H1 (cell line): ENCODE results near the gene PFDN4. TPM values are rescaled to one million over a fixed set of nuclear protein-coding genes. Genes with fewer than 3 reads are reported as not detected.
A peak's percentile ranks its signal among the peaks of the same experiment; 100 is the strongest.

ENCODE experiments used
- CTCF ChIA-PET: fragments of 300-600 bp; sonication (Branson Sonifier 250); formaldehyde crosslinking; loops from one replicate; lab custom pipeline; 2021; ENCODE audit not compliant: partially characterized antibody; lab: Charles Lee
- POLR2A ChIA-PET: fragments of 300-600 bp; sonication (Branson Sonifier 250); formaldehyde crosslinking; loops from one replicate; lab custom pipeline; 2021; ENCODE audit warnings: inconsistent platforms; ENCODE audit not compliant: partially characterized antibody; lab: Charles Lee
- DNase-seq, 2 experiments: peaks; one replicate each; pipeline versions ENCODE4 v3.0.0 to v3.0.0-alpha.2; 2010 to 2022; ENCODE audit warnings: low spot score in 2 of 2, low read depth in 1 of 2, mixed read lengths in 1 of 2
- FAIRE-seq: peaks from 2 replicates; lab custom pipeline; 2011; peaks lifted over from hg19 to GRCh38; lab: Jason Lieb, UNC
- H2AFZ ChIP-seq: 2 replicates; pipeline ENCODE4 v1.8.1; 2012; ENCODE audit warnings: low read length, inconsistent platforms
- H2AK5ac ChIP-seq: 2 replicates; pipeline ENCODE4 v1.6.1; 2013; ENCODE audit warnings: low read depth, low read length
- H2BK120ac ChIP-seq: replicated peaks from 2 replicates; pipeline ENCODE3; 2013; ENCODE audit warnings: low read depth, low read length, inconsistent platforms
- H2BK12ac ChIP-seq: 2 replicates; pipeline ENCODE4 v1.6.1; 2013; ENCODE audit warnings: low read depth, low read length
- H2BK15ac ChIP-seq: 2 replicates; pipeline ENCODE4 v1.6.1; 2013; ENCODE audit warnings: low read length
- H2BK20ac ChIP-seq: 2 replicates; pipeline ENCODE4 v1.6.1; 2013; ENCODE audit warnings: low read length
- H2BK5ac ChIP-seq: 2 replicates; pipeline ENCODE4 v1.6.1; 2013; ENCODE audit warnings: low read depth, low read length
- H3K14ac ChIP-seq: 2 replicates; pipeline ENCODE4 v1.6.1; 2013; ENCODE audit warnings: inconsistent platforms; ENCODE audit not compliant: insufficient read length
- H3K18ac ChIP-seq: 2 replicates; pipeline ENCODE4 v1.6.1; 2013; ENCODE audit warnings: low read length; ENCODE audit errors: extremely low read depth
- H3K23ac ChIP-seq: 2 replicates; pipeline ENCODE4 v1.6.1; 2013; ENCODE audit warnings: inconsistent platforms; ENCODE audit not compliant: insufficient read length
- H3K23me2 ChIP-seq: 2 replicates; pipeline ENCODE4 v1.6.1; 2013; ENCODE audit warnings: low read depth, low read length
- H3K27ac ChIP-seq: 2 replicates; pipeline ENCODE4 v1.6.1; 2011; ENCODE audit warnings: low read depth, low read length, inconsistent platforms
- H3K27me3 ChIP-seq, 4 experiments: replicated peaks in 1 of 4; 1 replicate in 1 of 4; 2 replicates in 3 of 4; pipeline versions ENCODE4 v1.6.1 to v1.8.1; 2011 to 2013; ENCODE audit warnings: low read length in 3 of 4, mild to moderate bottlenecking in 3 of 4, inconsistent platforms in 2 of 4, mixed read lengths in 2 of 4, moderate library complexity in 1 of 4; ENCODE audit not compliant: control insufficient read depth in 3 of 4, insufficient read depth in 3 of 4; ENCODE audit errors: extremely low read depth in 1 of 4
- H3K36me3 ChIP-seq, 4 experiments: 2 replicates each; pipeline versions ENCODE4 v1.6.1 to v1.8.1; 2011 to 2013; ENCODE audit warnings: mild to moderate bottlenecking in 4 of 4, low read length in 3 of 4, moderate library complexity in 2 of 4, control low read depth in 1 of 4, inconsistent platforms in 1 of 4; ENCODE audit not compliant: insufficient read depth in 4 of 4, control insufficient read depth in 2 of 4
- H3K4ac ChIP-seq: replicated peaks from 2 replicates; pipeline ENCODE3; 2013; ENCODE audit warnings: low read length, low read depth, mixed read lengths, inconsistent platforms; ENCODE audit not compliant: insufficient read length
- H3K4me1 ChIP-seq, 4 experiments: replicated peaks in 1 of 4; 1 replicate in 1 of 4; 2 replicates in 3 of 4; pipeline versions ENCODE4 v1.6.1 to v1.8.1; 2011 to 2013; ENCODE audit warnings: low read length in 3 of 4, inconsistent platforms in 2 of 4, mixed read lengths in 1 of 4; ENCODE audit not compliant: insufficient read depth in 4 of 4, control insufficient read depth in 3 of 4
- H3K4me2 ChIP-seq, 2 experiments: 2 replicates each; pipeline versions ENCODE4 v1.6.1 to v1.8.1; 2011 to 2013; ENCODE audit warnings: low read depth in 2 of 2, low read length in 2 of 2, control low read depth in 1 of 2, inconsistent platforms in 1 of 2, mild to moderate bottlenecking in 1 of 2; ENCODE audit not compliant: insufficient read depth in 1 of 2
- H3K4me3 ChIP-seq, 4 experiments: fragments of 200-600, 300-600 bp in 1 of 4; sonication (generic), shearing (Covaris generic), sonication (Bioruptor Twin) in 1 of 4; 2 replicates each; pipeline versions ENCODE4 v1.5.1 to v1.8.1; 2011 to 2016; ENCODE audit warnings: low read length in 4 of 4, low read depth in 3 of 4, control low read depth in 2 of 4, inconsistent platforms in 2 of 4, mild to moderate bottlenecking in 2 of 4, mixed read lengths in 1 of 4, moderate library complexity in 1 of 4; ENCODE audit not compliant: insufficient read depth in 2 of 4; ENCODE audit errors: extremely low read depth in 1 of 4
- H3K56ac ChIP-seq: replicated peaks from 2 replicates; pipeline ENCODE3; 2013; ENCODE audit warnings: low read depth, mild to moderate bottlenecking, mixed read lengths, low read length, inconsistent platforms; ENCODE audit not compliant: insufficient read length
- H3K79me1 ChIP-seq: 2 replicates; pipeline ENCODE4 v1.6.1; 2013; ENCODE audit warnings: low read depth, low read length, control low read depth
- H3K79me2 ChIP-seq, 2 experiments: 2 replicates each; pipeline versions ENCODE4 v1.6.1 to v1.8.1; 2012 to 2013; ENCODE audit warnings: low read length in 2 of 2, mild to moderate bottlenecking in 2 of 2, inconsistent platforms in 1 of 2; ENCODE audit not compliant: insufficient read depth in 2 of 2, control insufficient read depth in 1 of 2
- H3K9ac ChIP-seq, 4 experiments: replicated peaks in 1 of 4; 1 replicate in 1 of 4; 2 replicates in 3 of 4; pipeline versions ENCODE4 v1.6.1 to v1.8.1; 2011 to 2013; ENCODE audit warnings: low read depth in 3 of 4, low read length in 3 of 4, control low read depth in 2 of 4, mild to moderate bottlenecking in 2 of 4, moderate library complexity in 2 of 4, inconsistent platforms in 1 of 4; ENCODE audit errors: extremely low read depth in 1 of 4
- H3K9me3 ChIP-seq, 2 experiments: 2 replicates each; pipeline versions ENCODE4 v1.6.1 to v1.8.1; 2012 to 2013; ENCODE audit warnings: mild to moderate bottlenecking in 2 of 2, moderate library complexity in 2 of 2, control low read depth in 1 of 2, inconsistent platforms in 1 of 2, low read depth in 1 of 2, low read length in 1 of 2, mixed read lengths in 1 of 2; ENCODE audit not compliant: insufficient read depth in 2 of 2
- H4K20me1 ChIP-seq, 2 experiments: replicated peaks in 1 of 2; 2 replicates each; pipeline versions ENCODE3 to v1.8.1; 2011 to 2013; ENCODE audit warnings: inconsistent platforms in 2 of 2, low read length in 2 of 2, mild to moderate bottlenecking in 1 of 2; ENCODE audit not compliant: insufficient read depth in 2 of 2, control insufficient read depth in 1 of 2
- H4K5ac ChIP-seq: 2 replicates; pipeline ENCODE4 v1.6.1; 2013; ENCODE audit warnings: low read length, low read depth, mixed read lengths, inconsistent platforms; ENCODE audit not compliant: insufficient read length
- H4K8ac ChIP-seq: 2 replicates; pipeline ENCODE4 v1.8.0; 2013; ENCODE audit warnings: mild to moderate bottlenecking, moderate library complexity, low read length, inconsistent platforms; ENCODE audit not compliant: insufficient read depth; ENCODE audit errors: extremely low read depth
- H4K91ac ChIP-seq: replicated peaks from 2 replicates; pipeline ENCODE3; 2013; ENCODE audit warnings: low read length, mixed read lengths, inconsistent platforms; ENCODE audit not compliant: insufficient read length
- EGR1 ChIP-seq: IDR thresholded peaks from 2 replicates; pipeline ENCODE4 v1.6.1; 2011; ENCODE audit warnings: low read depth, low read length, borderline replicate concordance
- POLR2AphosphoS5 ChIP-seq: IDR thresholded peaks from 2 replicates; pipeline ENCODE4 v1.6.1; 2011; ENCODE audit warnings: low read depth, low read length
- TBP ChIP-seq: IDR thresholded peaks from 2 replicates; pipeline ENCODE4 v1.6.1; 2011; ENCODE audit warnings: low read depth, low read length, improper control_type of control experiment
- WGBS, 2 experiments: shearing (Covaris generic) in 1 of 2; methylation state at CpG; one replicate each; pipeline versions ENCODE4 v1.1.6 to v1.1.7; 2013 to 2015; ENCODE audit warnings: low lambda C conversion rate in 2 of 2, mixed read lengths in 2 of 2, inconsistent platforms in 1 of 2, low coverage in 1 of 2, missing lambda C conversion rate in 1 of 2; ENCODE audit not compliant: insufficient replicate concordance in 2 of 2, insufficient coverage in 1 of 2, insufficient read length in 1 of 2; ENCODE audit errors: extremely low coverage in 1 of 2, missing lambda C conversion rate in 1 of 2; 5-methylcytosine and 5-hydroxymethylcytosine counted together
- polyA plus RNA-seq, 7 experiments: library from polyadenylated mRNA; depleted of rRNA in 3 of 7; stranded (reverse) in 5 of 7; unstranded in 2 of 7; fragments of >200 nt in 5 of 7; fragments of 200-250 nt in 2 of 7; gene quantifications; 1 replicate in 5 of 7; 2 replicates in 1 of 7; 4 replicates in 1 of 7; pipeline versions ENCODE4 v1.2.1 to v1.2.3, GENCODE V29; 2011 to 2013; ENCODE audit warnings: missing spikeins in 2 of 7, mixed read lengths in 2 of 7
- total RNA-seq: library from RNA; stranded (reverse); fragmentation: NEBNext Ultra II Directional; extraction: Animal tissue kit (Norgen Biotek cat#: 25700); gene quantifications from 2 replicates; pipeline ENCODE4 v1.2.1, GENCODE V29; 2021
- TF ChIP-seq, protein P1 (sequence below): IDR thresholded peaks from 2 replicates; pipeline ENCODE4 v1.6.1; 2012; ENCODE audit warnings: inconsistent platforms

Gene PFDN4
- total and polyA plus RNA-seq, 2 of the 8 experiments (the other 6 are each of a cell fraction or from before 2014, with no cell fraction given): 41.9 to 96.8 TPM

- no peak for FAIRE-seq
Observed at GRCh38 chr20:54266844-54267243, 59.0 kb downstream of the PFDN4 start.

More at GRCh38 chr20:54266844-54267243, 59.0 kb downstream of the PFDN4 start:
- ChIA-PET POLR2A (interaction anchor here (1.3 kb wide), 1 partner anchor 59 kb away, joined by 5 read pairs; the partner anchor contains the start of gene PFDN4), CTCF (no interaction called here)
- Histone ChIP-seq H3K4ac (no peak overlapping the region), H4K91ac (no peak overlapping the region), H2BK120ac (no peak overlapping the region), H2BK20ac (no peak overlapping the region), H2BK15ac (0 out of 2 replicates have a peak overlapping the region, but pooled peaks have one; percentile 12), H2AFZ (no peak overlapping the region), H3K27ac (no peak overlapping the region), H3K56ac (no peak overlapping the region), H2BK12ac (no peak overlapping the region), H4K8ac (no peak overlapping the region), H3K79me1 (no peaks in the 10 kb centered on the region), H4K20me1 (no peaks in the 10 kb centered on the region), H3K79me2 (no peaks in the 10 kb centered on the region), H3K27me3 (no peaks in the 10 kb centered on the region), H2BK5ac (no peak overlapping the region), H3K4me3 (no peak overlapping the region), H4K5ac (no peak overlapping the region), H3K18ac (no peak overlapping the region), H3K23me2 (no peaks in the 10 kb centered on the region), H3K9ac (no peak overlapping the region), H3K36me3 (no peaks in the 10 kb centered on the region), H3K23ac (no peak overlapping the region), H2AK5ac (no peak overlapping the region), H3K4me2 (no peak overlapping the region), H3K9me3 (no peaks in the 10 kb centered on the region), H3K4me1 (peaks cover 4 to 17% (median 10%) of the 10 kb centered on the region in 4 experiments; a peak in 6 of 7 replicates), H3K14ac (no peak overlapping the region)
- TF ChIP-seq, protein P1, sequence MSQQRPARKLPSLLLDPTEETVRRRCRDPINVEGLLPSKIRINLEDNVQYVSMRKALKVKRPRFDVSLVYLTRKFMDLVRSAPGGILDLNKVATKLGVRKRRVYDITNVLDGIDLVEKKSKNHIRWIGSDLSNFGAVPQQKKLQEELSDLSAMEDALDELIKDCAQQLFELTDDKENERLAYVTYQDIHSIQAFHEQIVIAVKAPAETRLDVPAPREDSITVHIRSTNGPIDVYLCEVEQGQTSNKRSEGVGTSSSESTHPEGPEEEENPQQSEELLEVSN: peak; percentile 75
- no peak for TF ChIP-seq POLR2AphosphoS5
- no peak for TF ChIP-seq TBP
- TF ChIP-seq EGR1: no peak
- no peak for DNase-seq
- WGBS, 2 experiments: 95% methylated on average over 6 of the region's 6 CpGs; no CpG with 5 or more reads in 1 of the 2 experiments
